Neural progenitor cell (in vitro differentiated cells): ENCODE data around the gene CD300C. TPM values are rescaled to one million over a fixed set of nuclear protein-coding genes. Genes with fewer than 3 reads are reported as not detected.

Experiments
- DNase-seq: peaks from one replicate; pipeline ENCODE4 v3.0.0-alpha.2; 2016; ENCODE audit warnings: low spot score
- H2AFZ ChIP-seq: fragments of 200-600 bp; sonication (generic); replicated peaks from 2 replicates; pipeline ENCODE4 v1.6.1; 2016; ENCODE audit warnings: antibody characterized with exemption
- H3F3A ChIP-seq: fragments of 200-600 bp; sonication (generic); 2 replicates; pipeline ENCODE4 v1.6.1; 2016; ENCODE audit warnings: antibody characterized with exemption, low read depth
- H3K27ac ChIP-seq: fragments of 200-600 bp; sonication (generic); 2 replicates; pipeline ENCODE4 v1.5.1; 2016; ENCODE audit warnings: mild to moderate bottlenecking
- H3K27me3 ChIP-seq: fragments of 200-600 bp; sonication (generic); 2 replicates; pipeline ENCODE4 v1.6.1; 2016; ENCODE audit warnings: mild to moderate bottlenecking, moderate library complexity
- H3K36me3 ChIP-seq: fragments of 200-600 bp; sonication (generic); 2 replicates; pipeline ENCODE4 v1.5.1; 2016
- H3K4me1 ChIP-seq: fragments of 200-600 bp; sonication (generic); 2 replicates; pipeline ENCODE4 v1.6.1; 2016; ENCODE audit warnings: mixed run types
- H3K4me2 ChIP-seq: fragments of 200-600 bp; sonication (generic); 2 replicates; pipeline ENCODE4 v1.6.1; 2016
- H3K4me3 ChIP-seq: fragments of 200-600 bp; sonication (generic); 2 replicates; pipeline ENCODE4 v1.5.1; 2016
- H3K79me2 ChIP-seq: fragments of 200-600 bp; sonication (generic); 2 replicates; pipeline ENCODE4 v1.6.1; 2016; ENCODE audit warnings: low read depth
- H3K9ac ChIP-seq: fragments of 200-600 bp; sonication (generic); 2 replicates; pipeline ENCODE4 v1.6.1; 2016
- H3K9me3 ChIP-seq: fragments of 200-600 bp; sonication (generic); 2 replicates; pipeline ENCODE4 v1.5.1; 2016; ENCODE audit warnings: low read depth
- H4K20me1 ChIP-seq: fragments of 200-600 bp; sonication (generic); 2 replicates; pipeline ENCODE4 v1.6.1; 2016; ENCODE audit warnings: low read depth
- H3K27ac Mint-ChIP-seq: 3 replicates; pipeline ENCODE4 v1.8.0; 2021; ENCODE audit warnings: mixed read lengths
- H3K27me3 Mint-ChIP-seq: 2 replicates; pipeline ENCODE4 v1.8.0; 2022; ENCODE audit warnings: low read depth, mild to moderate bottlenecking, inconsistent platforms, moderate library complexity, mixed read lengths; ENCODE audit not compliant: insufficient read depth
- H3K36me3 Mint-ChIP-seq: 3 replicates; pipeline ENCODE4 v1.8.0; 2021; ENCODE audit warnings: mixed read lengths
- H3K4me1 Mint-ChIP-seq: 3 replicates; pipeline ENCODE4 v1.8.0; 2021; ENCODE audit warnings: mixed read lengths
- H3K4me3 Mint-ChIP-seq: 3 replicates; pipeline ENCODE4 v1.8.0; 2021; ENCODE audit warnings: mild to moderate bottlenecking, moderate library complexity, mixed read lengths
- H3K9me3 Mint-ChIP-seq: 3 replicates; pipeline ENCODE4 v1.8.0; 2020; ENCODE audit warnings: mixed read lengths
- EZH2 ChIP-seq: fragments of 200-600 bp; sonication (generic); IDR thresholded peaks from 2 replicates; pipeline ENCODE4 v1.6.1; 2017; ENCODE audit warnings: antibody characterized with exemption, mild to moderate bottlenecking, moderate library complexity
- EZH2phosphoT487 ChIP-seq: fragments of 200-600 bp; sonication (generic); IDR thresholded peaks from 2 replicates; pipeline ENCODE4 v1.6.1; 2017; ENCODE audit warnings: antibody characterized with exemption
- total RNA-seq: library from RNA; depleted of rRNA; stranded (reverse); fragments of >200 nt; gene quantifications from 2 replicates; pipeline ENCODE4 v1.2.3, GENCODE V29; 2015; ENCODE audit warnings: low replicate concordance
- TF ChIP-seq, protein P1 (sequence below): fragments of 200-600 bp; sonication (generic); IDR thresholded peaks from 2 replicates; pipeline ENCODE4 v1.5.1; 2017; ENCODE audit warnings: antibody characterized with exemption, mild to moderate bottlenecking

Gene CD300C
- total RNA-seq, 1 donor from 2014 or later, result not detected

DNA sequence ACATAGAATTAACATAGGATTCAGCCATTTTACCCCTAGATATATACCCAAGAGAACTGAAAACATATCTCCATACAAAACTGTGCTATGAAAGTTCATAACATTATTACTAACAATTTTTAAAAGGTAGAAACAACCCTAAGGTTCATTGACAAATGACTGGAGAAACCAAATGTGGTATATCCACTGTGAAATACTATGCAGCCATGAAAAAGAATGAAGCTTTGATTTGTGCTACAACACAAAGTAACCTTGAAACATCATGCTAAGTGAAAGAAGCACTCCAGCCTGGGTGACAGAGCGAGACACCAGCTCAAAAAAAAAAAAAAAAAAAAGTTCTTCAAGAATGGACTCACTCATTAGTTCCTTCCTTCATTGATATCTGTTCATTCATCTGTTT is 45.6 kb upstream of the CD300C start:
- Histone ChIP-seq H2AFZ (no peak overlapping the region), H3K4me1 (no peaks in the 10 kb centered on the region), H3K36me3 (no peaks in the 10 kb centered on the region), H4K20me1 (no peaks in the 10 kb centered on the region), H3K4me3 (no peak overlapping the region), H3K79me2 (no peaks in the 10 kb centered on the region), H3K4me2 (no peak overlapping the region), H3K27ac (no peak overlapping the region), H3F3A (no peaks in the 10 kb centered on the region), H3K9ac (no peak overlapping the region), H3K9me3 (no peaks in the 10 kb centered on the region), H3K27me3 (peaks cover 7% of the 10 kb centered on the region)
- TF ChIP-seq EZH2 (no peak), EZH2phosphoT487 (no peak)
- no peak for DNase-seq
- Mint-ChIP-seq H3K27me3 (peaks cover 7% of the 10 kb centered on the region), H3K9me3 (no peaks in the 10 kb centered on the region), H3K4me1 (no peaks in the 10 kb centered on the region), H3K4me3 (no peak overlapping the region), H3K36me3 (no peaks in the 10 kb centered on the region), H3K27ac (no peak overlapping the region)

DNA sequence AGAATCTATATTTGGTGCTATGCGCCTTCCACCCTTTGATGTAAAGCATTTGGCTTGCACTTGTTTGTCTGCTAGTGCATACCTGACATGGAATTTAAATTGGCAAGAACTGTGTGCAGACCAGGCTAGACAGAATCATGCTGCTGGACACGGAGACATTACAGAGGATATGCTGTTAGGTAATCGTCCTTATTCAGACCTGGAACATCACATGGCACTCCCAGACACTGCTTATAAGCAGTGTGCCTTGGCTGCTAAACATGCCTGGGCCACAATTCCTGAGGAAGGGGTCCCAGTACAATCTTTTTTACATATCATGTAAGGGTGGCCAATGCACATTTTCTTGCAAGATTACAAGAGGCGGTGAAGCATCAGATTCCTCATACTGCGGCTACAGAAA is 39.8 kb upstream of the CD300C start:
- Histone ChIP-seq H3K79me2 (no peaks in the 10 kb centered on the region), H3K27ac (no peak overlapping the region), H3K9ac (no peak overlapping the region), H3F3A (no peaks in the 10 kb centered on the region), H4K20me1 (no peaks in the 10 kb centered on the region), H3K4me3 (no peak overlapping the region), H3K27me3 (no peaks in the 10 kb centered on the region), H2AFZ (no peak overlapping the region), H3K36me3 (no peaks in the 10 kb centered on the region), H3K9me3 (no peaks in the 10 kb centered on the region), H3K4me2 (no peak overlapping the region), H3K4me1 (no peaks in the 10 kb centered on the region)
- H3K4me3 Mint-ChIP-seq, result no peak overlapping the region
- H3K36me3 Mint-ChIP-seq, result no peaks in the 10 kb centered on the region
- peaks cover 11% of the 10 kb centered on the region for H3K4me1 Mint-ChIP-seq
- H3K27ac Mint-ChIP-seq, result peak overlapping the region; percentile 83
- peaks cover 5% of the 10 kb centered on the region for H3K9me3 Mint-ChIP-seq
- DNase-seq, result no peak
- TF ChIP-seq, protein P1, sequence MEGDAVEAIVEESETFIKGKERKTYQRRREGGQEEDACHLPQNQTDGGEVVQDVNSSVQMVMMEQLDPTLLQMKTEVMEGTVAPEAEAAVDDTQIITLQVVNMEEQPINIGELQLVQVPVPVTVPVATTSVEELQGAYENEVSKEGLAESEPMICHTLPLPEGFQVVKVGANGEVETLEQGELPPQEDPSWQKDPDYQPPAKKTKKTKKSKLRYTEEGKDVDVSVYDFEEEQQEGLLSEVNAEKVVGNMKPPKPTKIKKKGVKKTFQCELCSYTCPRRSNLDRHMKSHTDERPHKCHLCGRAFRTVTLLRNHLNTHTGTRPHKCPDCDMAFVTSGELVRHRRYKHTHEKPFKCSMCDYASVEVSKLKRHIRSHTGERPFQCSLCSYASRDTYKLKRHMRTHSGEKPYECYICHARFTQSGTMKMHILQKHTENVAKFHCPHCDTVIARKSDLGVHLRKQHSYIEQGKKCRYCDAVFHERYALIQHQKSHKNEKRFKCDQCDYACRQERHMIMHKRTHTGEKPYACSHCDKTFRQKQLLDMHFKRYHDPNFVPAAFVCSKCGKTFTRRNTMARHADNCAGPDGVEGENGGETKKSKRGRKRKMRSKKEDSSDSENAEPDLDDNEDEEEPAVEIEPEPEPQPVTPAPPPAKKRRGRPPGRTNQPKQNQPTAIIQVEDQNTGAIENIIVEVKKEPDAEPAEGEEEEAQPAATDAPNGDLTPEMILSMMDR, result no peak
- TF ChIP-seq EZH2, result no peak
- no peak for TF ChIP-seq EZH2phosphoT487
- H3K27me3 Mint-ChIP-seq, result peaks cover 2% of the 10 kb centered on the region

GRCh38 chr17:74584292-74585060 is 38.6 kb upstream of the CD300C start:
- H3K4me1 ChIP-seq, result no peaks in the 10 kb centered on the region
- TF ChIP-seq EZH2 (no peak), EZH2phosphoT487 (no peak)
- TF ChIP-seq, protein P1, result no peak
- H3K27ac ChIP-seq, result no peak overlapping the region
- Mint-ChIP-seq H3K4me3 (no peak overlapping the region), H3K36me3 (no peaks in the 10 kb centered on the region), H3K27ac (peak overlapping the region; percentile 42), H3K9me3 (peaks cover 5% of the 10 kb centered on the region), H3K27me3 (peaks cover 4% of the 10 kb centered on the region), H3K4me1 (peaks cover 11% of the 10 kb centered on the region)
- no peaks in the 10 kb centered on the region for H3K36me3 ChIP-seq
- H3K4me3 ChIP-seq, result no peak overlapping the region
- H3K9me3 ChIP-seq, result no peaks in the 10 kb centered on the region
- no peak overlapping the region for H3K9ac ChIP-seq
- no peak for DNase-seq
- H2AFZ ChIP-seq, result no peak overlapping the region
- no peaks in the 10 kb centered on the region for H4K20me1 ChIP-seq
- H3K79me2 ChIP-seq, result no peaks in the 10 kb centered on the region
- no peaks in the 10 kb centered on the region for H3K27me3 ChIP-seq
- no peaks in the 10 kb centered on the region for H3F3A ChIP-seq
- no peak overlapping the region for H3K4me2 ChIP-seq

DNA sequence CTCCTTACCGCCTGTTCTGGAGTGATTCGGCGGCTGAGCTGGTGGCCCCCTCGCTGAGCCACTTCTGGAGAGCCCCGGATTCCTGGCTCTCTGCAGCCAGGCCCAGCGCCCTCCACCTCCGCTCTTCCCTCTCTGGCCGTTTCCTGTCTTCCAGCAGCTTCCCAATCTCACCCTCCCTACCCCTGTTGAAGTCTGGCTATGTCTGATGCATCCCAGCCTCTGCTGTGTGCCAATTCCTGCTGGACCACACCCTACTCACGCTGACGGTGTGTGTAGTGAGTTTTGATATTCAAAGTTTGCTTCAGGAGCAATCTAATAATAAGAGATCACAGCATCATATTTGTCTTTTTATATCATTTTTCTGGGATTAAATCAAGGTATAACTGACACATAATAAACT is 36.7 kb upstream of the CD300C start:
- peaks cover 8% of the 10 kb centered on the region for H3K27me3 Mint-ChIP-seq
- Histone ChIP-seq H3K36me3 (no peaks in the 10 kb centered on the region), H3K9me3 (no peaks in the 10 kb centered on the region), H3K4me2 (no peak overlapping the region), H2AFZ (no peak overlapping the region), H4K20me1 (no peaks in the 10 kb centered on the region), H3F3A (no peaks in the 10 kb centered on the region), H3K27me3 (no peaks in the 10 kb centered on the region), H3K4me3 (no peak overlapping the region), H3K9ac (no peak overlapping the region), H3K4me1 (no peaks in the 10 kb centered on the region), H3K27ac (no peak overlapping the region), H3K79me2 (no peaks in the 10 kb centered on the region)
- H3K27ac Mint-ChIP-seq, result no peak overlapping the region
- no peaks in the 10 kb centered on the region for H3K36me3 Mint-ChIP-seq
- no peak for TF ChIP-seq EZH2
- TF ChIP-seq EZH2phosphoT487, result no peak
- TF ChIP-seq, protein P1, result no peak
- H3K9me3 Mint-ChIP-seq, result peaks cover 5% of the 10 kb centered on the region
- DNase-seq, result no peak
- no peak overlapping the region for H3K4me3 Mint-ChIP-seq
- peaks cover 11% of the 10 kb centered on the region for H3K4me1 Mint-ChIP-seq
